Measurements from ENCODE around the gene CCR8.

DNA sequence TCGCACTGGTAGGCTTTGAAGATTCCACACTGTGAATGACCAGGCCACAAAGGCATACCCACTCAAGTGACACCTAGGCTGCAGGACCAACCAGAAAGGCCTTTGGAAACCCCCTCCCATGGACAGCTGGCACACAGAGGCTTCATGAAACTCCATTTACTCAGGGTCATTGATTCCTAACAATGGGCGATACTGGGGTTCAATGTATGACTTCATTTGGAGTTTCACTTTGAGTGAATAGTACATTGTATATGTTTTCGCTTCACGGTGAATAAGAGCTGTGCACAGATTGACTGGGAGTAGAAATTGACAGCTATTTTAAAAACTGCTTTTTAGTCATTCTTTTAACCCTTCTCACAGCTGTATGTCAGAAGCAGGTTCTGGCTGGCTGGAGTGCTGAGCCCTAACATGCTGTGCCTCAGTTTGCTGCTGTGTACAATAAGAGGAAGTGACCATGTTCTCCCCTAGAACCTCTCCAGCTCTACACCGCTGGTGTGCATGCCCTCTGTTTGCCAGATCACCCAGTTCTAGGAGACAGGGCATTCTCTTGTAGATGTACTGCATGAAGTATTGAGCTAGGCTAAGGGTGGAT lies 34.2 kb upstream of the CCR8 start:
- TF ChIP-seq CTCF (IDR thresholded peaks at IDR 0.05) (no peak), EZH2 (IDR thresholded peaks at IDR 0.05; ENCODE audit: borderline replicate concordance, insufficient read depth, low read depth, low read length, poor library complexity, severe bottlenecking) (no peak)

All from B cell (primary cell).